Lung (tissue), 12 donors: ENCODE measurements around the gene BMP8A. TPM values are rescaled to one million over a fixed set of nuclear protein-coding genes. Genes with fewer than 3 reads are reported as not detected.
"Not testable (repeated sequence)": the region's sequence is repeated elsewhere in the genome, so short reads cannot be mapped to it uniquely, and the experiment has no call there.

Source experiments
- ATAC-seq: fragments of 200-7000 bp; cut with Tn5 transposase; one replicate; pipeline ENCODE4 v1.9.1; 2020; ENCODE audit warnings: moderate number of reproducible peaks; ENCODE audit not compliant: insufficient read depth, low FRiP score
- DNase-seq, 3 donors: peaks; one replicate each; pipeline ENCODE4 v3.0.0-alpha.2; 2013 to 2017
- H3K27ac ChIP-seq, 2 donors: one replicate each; pipeline ENCODE4 v1.5.1; 2013; ENCODE audit warnings: mild to moderate bottlenecking in 2 of 2, moderate library complexity in 2 of 2, control low read depth in 1 of 2, inconsistent platforms in 1 of 2, low read depth in 1 of 2, low read length in 1 of 2
- H3K27me3 ChIP-seq, 3 donors: one replicate each; pipeline ENCODE4 v1.5.1; 2013; ENCODE audit warnings: low read length in 2 of 3; ENCODE audit not compliant: control insufficient read depth in 3 of 3, insufficient read depth in 3 of 3
- H3K36me3 ChIP-seq, 4 donors: one replicate each; pipeline ENCODE4 v1.5.1; 2013; ENCODE audit warnings: low read length in 4 of 4, mild to moderate bottlenecking in 1 of 4, moderate library complexity in 1 of 4; ENCODE audit not compliant: control insufficient read depth in 4 of 4, insufficient read depth in 4 of 4
- H3K4me1 ChIP-seq, 5 donors: one replicate each; pipeline ENCODE4 v1.5.1; 2013; ENCODE audit warnings: low read length in 5 of 5, mild to moderate bottlenecking in 2 of 5, moderate library complexity in 1 of 5; ENCODE audit not compliant: control insufficient read depth in 5 of 5, insufficient read depth in 5 of 5
- H3K4me3 ChIP-seq: one replicate; pipeline ENCODE4 v1.5.1; 2013; ENCODE audit warnings: mild to moderate bottlenecking, control low read depth, moderate library complexity
- H3K9ac ChIP-seq, 2 donors: one replicate each; pipeline ENCODE4 v1.5.1; 2013; ENCODE audit warnings: low read length in 2 of 2, control low read depth in 1 of 2; ENCODE audit not compliant: insufficient read depth in 1 of 2
- H3K9me3 ChIP-seq, 4 donors: one replicate each; pipeline ENCODE4 v1.5.1; 2013; ENCODE audit warnings: low read length in 3 of 4, mild to moderate bottlenecking in 1 of 4, moderate library complexity in 1 of 4; ENCODE audit not compliant: control insufficient read depth in 4 of 4, insufficient read depth in 3 of 4
- CTCF ChIP-seq: IDR thresholded peaks from 2 replicates; pipeline ENCODE4 v1.5.1; 2012; ENCODE audit warnings: mild to moderate bottlenecking; ENCODE audit errors: control extremely low read depth, extremely low read depth
- WGBS, 2 donors: extraction: QIAGEN DNeasy Blood & Tissue Kit; methylation state at CpG; one replicate each; pipeline ENCODE4 v1.1.7; 2013; 5-methylcytosine and 5-hydroxymethylcytosine counted together
- polyA plus RNA-seq, 2 donors: library from polyadenylated mRNA; stranded (reverse); fragments of 200-250 nt; gene quantifications; one replicate each; pipeline ENCODE4 v1.2.1, GENCODE V29; 2013
- total RNA-seq, 2 donors: library from RNA; depleted of rRNA in 1 of 2; stranded (reverse); fragments of >200 nt in 1 of 2; gene quantifications; one replicate each; pipeline ENCODE4 v1.2.1, GENCODE V29; 2014 to 2021
- donor health status: control.
- donor health status: control.
- donor health status: Bipolar disorder and iron deficiency.
- donor health status: healthy.
- donor health status: DM: yes; HTN: yes; CAD: no.

BMP8A gene
- total and polyA plus RNA-seq, 4 donors, result 0.30 to 0.68 (median 0.55) TPM; not detected in 1

DNA sequence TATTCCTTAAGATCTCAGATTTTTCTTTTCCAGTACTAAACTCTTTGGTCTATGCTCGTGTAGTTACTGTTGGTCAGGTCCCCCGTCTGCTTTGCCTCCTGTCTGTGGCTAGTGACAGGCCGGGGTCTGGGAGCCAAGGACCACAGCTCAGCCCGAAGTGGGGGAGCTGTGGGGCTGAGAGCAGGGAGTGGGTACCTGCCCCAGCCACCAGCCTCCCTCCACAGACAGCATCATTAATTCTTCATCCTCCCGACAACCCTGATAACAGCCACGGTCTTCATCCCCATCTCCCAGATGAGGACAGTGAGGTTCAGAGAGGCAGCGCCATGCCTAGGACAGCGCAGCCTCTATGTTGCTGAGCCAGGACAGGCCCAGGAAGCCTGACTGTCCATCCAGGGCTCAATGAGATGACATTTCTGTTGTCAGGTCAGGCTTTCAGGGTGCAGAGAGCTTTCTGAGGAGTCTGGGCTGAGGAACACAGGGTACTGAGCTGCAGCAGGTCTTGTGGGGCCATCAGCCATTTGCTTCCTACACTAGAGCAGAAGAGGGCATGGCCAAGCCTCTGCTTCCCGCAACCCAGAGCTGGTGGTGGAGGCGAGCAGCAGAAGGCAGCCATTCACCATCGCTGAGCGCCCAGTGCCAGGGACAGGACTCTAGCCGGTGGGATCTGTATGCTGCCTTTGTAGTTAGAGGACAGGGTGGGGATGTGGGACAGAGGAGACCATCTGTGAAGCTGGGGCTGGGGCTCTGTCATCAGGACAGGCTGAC lies 1.8 kb downstream of the BMP8A start:
- H3K27ac ChIP-seq, H3K36me3 ChIP-seq, DNase-seq, H3K9me3 ChIP-seq, ATAC-seq, H3K4me1 ChIP-seq, H3K4me3 ChIP-seq, H3K9ac ChIP-seq: not testable (repeated sequence)
- peaks cover 0 to 17% (median 16%) of the 10 kb centered on the region in 3 donors for H3K27me3 ChIP-seq
- 89 to 91% methylated on average over 13 of the region's 13 CpGs for whole genome bisulfite sequencing, 2 donors

DNA sequence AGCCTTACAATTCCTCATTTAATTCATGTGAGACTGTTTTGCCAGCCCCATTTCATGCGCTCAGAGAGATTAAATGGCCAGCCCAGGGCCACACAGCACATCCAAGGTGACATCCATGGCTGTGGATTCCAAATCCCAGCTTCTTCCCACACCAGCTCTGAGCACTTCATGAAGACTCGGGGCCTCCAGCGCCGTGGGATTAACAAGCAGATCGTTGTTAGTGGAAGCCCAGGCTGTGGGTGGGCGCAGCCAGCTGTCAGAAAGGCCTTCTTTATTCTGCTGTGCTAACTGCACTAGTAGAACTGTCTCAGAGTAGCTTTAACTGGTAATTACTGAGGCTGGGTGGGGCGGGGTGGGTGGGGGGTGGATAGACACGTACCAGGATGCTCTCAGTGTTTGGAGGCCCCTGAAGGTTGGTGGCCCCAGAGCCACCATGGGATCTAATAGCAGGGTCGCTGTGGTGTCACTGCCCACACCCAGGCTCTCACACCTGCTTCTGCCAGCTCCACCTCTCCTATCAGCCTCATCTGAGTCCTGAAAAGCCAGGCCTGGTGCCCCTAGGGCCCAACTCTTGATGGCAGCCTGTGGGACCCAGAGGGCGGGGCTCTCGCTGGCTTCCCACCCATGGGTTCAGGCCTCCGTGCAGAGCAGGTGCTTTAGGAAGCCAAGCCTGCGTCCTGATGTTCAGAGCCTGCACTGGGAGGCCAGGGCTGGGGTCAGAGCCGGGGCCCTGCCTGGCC lies 3.4 kb downstream of the BMP8A start:
- no peak for TF ChIP-seq CTCF
- Histone ChIP-seq H3K4me1 (peaks cover 0 to 13% (median 5%) of the 10 kb centered on the region in 5 donors), H3K36me3 (no peaks in the 10 kb centered on the region), H3K9me3 (no peaks in the 10 kb centered on the region), H3K27ac (no peak overlapping the region), H3K27me3 (peaks cover 0 to 17% (median 16%) of the 10 kb centered on the region in 3 donors), H3K9ac (no peak overlapping the region), H3K4me3 (no peak overlapping the region)
- DNase-seq, result no peak
- 93 to 95% methylated on average over 13 of the region's 14 CpGs for WGBS, 2 donors
- ATAC-seq, result no peak

DNA sequence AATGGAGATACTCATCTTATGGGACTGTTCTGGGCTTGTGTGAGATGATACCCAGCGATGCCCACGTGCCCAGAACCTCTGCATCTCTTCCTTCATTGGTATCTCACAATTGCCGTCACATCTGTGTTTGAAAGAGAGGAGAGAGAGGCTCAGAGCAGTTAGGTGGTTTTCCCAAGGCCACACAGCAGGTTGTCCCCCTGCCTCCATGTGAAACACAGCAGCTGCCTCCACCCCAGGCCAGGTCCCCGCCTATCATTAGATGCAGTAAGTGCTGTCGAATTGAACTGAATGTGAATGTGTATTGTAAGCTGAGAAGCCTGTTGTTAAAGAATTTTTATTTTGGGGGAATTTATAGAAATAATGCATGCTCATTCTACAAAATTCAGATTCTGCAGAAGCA lies 5.1 kb downstream of the BMP8A start:
- whole genome bisulfite sequencing, 2 donors, result 94 to 97% methylated on average over 5 of the region's 5 CpGs
- H3K36me3 ChIP-seq, H3K9ac ChIP-seq, H3K27ac ChIP-seq, DNase-seq, ATAC-seq, H3K9me3 ChIP-seq, H3K4me3 ChIP-seq: not testable (repeated sequence)
- peaks cover 0 to 12% (median 5%) of the 10 kb centered on the region in 5 donors for H3K4me1 ChIP-seq
- H3K27me3 ChIP-seq, result peaks cover 0 to 13% (median 10%) of the 10 kb centered on the region in 3 donors

DNA sequence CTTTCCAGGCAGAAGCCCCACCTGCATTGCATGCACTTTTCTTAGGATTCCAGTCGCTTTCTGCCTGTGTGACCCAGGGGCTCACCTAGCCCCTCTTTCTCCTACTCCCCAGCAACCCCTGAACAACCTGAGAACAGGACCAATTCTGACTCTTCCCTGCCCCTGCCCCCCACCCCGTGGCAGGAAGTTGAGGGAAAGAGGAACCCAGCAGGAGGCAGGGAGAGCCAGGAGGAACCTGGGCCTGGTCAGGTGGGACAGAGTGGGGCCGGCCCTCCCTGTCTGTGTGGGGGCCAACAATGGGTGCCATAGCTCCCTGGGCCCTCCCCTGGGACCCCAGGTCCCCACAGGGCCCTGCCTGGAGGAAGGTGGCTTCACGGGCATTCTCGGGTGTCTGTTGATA lies 6.1 kb downstream of the BMP8A start:
- DNase-seq, result no peak
- H3K4me1 ChIP-seq, result peaks cover 0 to 12% (median 5%) of the 10 kb centered on the region in 5 donors
- no peak overlapping the region for H3K4me3 ChIP-seq
- no peaks in the 10 kb centered on the region for H3K9me3 ChIP-seq
- H3K27me3 ChIP-seq, result peaks cover 0 to 12% (median 8%) of the 10 kb centered on the region in 3 donors
- ATAC-seq, result no peak
- WGBS, 2 donors, result 35 to 72% methylated on average over 3 to 5 of the region's 5 CpGs
- H3K9ac ChIP-seq, result no peak overlapping the region
- H3K27ac ChIP-seq, result no peak overlapping the region
- no peak for TF ChIP-seq CTCF
- no peaks in the 10 kb centered on the region for H3K36me3 ChIP-seq

DNA sequence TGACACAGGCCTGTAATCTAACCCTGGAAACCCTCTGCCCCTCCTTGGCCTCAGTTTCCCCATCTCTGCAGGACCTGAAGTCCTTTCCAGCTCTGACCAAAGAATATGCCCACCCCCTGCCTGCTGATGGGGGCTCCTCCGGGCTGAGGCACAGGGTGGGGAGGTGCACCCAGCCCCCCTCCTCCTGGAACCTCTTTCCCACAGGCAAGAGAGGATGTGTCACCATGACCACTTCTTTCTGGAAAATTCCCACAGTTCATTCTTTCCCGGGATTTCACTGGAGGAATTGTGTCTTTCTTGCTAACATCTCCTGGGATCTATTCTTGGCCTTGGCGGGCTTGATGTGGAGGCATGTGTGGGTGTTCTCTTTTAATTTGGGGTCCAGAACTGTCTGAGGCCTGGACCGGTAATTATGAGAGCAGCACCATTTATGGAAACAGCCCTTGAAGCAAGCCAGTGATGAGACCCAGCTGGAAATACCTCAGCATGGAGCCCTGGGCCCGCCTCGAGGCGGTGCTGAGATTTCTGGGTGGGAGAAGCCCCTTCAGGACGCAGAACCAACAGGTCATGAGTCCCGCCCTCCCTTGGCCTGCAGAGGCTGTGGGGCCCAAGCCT lies 6.8 kb downstream of the BMP8A start:
- H3K27ac ChIP-seq, H3K36me3 ChIP-seq, H3K4me3 ChIP-seq, ATAC-seq, H3K9ac ChIP-seq, H3K27me3 ChIP-seq, H3K9me3 ChIP-seq: not testable (repeated sequence)
- WGBS, 2 donors, result 79 to 96% methylated on average over 8 to 9 of the region's 9 CpGs
- H3K4me1 ChIP-seq, result peaks cover 0 to 12% (median 5%) of the 10 kb centered on the region in 5 donors
- peak; percentile 59 to 76 (median 67) for DNase-seq

DNA sequence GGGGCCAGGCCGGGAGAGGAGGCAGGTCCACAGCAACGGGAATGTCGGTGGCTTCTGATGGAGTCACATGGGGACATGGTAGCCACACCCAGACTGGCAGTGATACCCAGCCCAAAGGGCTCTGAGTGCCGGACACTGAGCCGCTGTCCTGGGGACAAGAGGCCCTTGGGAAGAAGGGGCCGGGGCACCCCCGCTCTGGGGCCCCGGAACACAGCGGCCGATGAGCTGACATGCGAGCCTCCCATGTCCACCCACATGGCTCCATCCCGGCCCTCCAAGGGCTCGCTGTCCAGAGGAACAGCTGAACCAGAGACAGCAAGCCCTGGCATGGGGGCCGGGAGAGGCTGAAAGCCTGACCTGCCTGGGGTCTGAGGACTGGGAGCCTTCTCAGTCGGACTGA lies 7.4 kb downstream of the BMP8A start:
- not testable (repeated sequence) for ATAC-seq, H3K9me3 ChIP-seq, DNase-seq, H3K4me3 ChIP-seq, H3K27me3 ChIP-seq, H3K9ac ChIP-seq, H3K27ac ChIP-seq, H3K36me3 ChIP-seq
- WGBS, 2 donors, result 90 to 95% methylated on average over 9 to 12 of the region's 15 CpGs
- H3K4me1 ChIP-seq, result peaks cover 0 to 12% (median 5%) of the 10 kb centered on the region in 5 donors
